Measurements from ENCODE around the gene KMT5C.

Gene KMT5C

GRCh38 chr19:55299991-55300390 is 39.7 kb upstream of the KMT5C start:
- peaks cover 11 to 51% of the 10 kb centered on the region in 2 experiments; a peak in 2 of 3 replicates for H3K36me3 ChIP-seq (ENCODE audit: control insufficient read depth in 2 of 2, insufficient read depth in 1 of 2, low read length in 2 of 2)
- no peak for TF ChIP-seq PRDM4 (tag by site-specific recombination; IDR thresholded peaks at IDR 0.05)
- peaks cover 3% of the 10 kb centered on the region; the same call in 1 of the 2 replicates for H3K4me1 ChIP-seq (ENCODE audit: control insufficient read depth, insufficient read depth, low read length)
- ChIA-PET CTCF (interaction anchor here (0.7 to 4.1 kb wide), 4 partner anchors 8 to 49 kb away, joined by 3 to 62 read pairs (median 12); partner anchors contain the start of gene KMT5C), POLR2A (interaction anchor here (1.6 kb wide), 1 partner anchor 39 kb away, joined by 9 read pairs; the partner anchor contains the start of gene KMT5C)
- H3K27ac ChIP-seq (ENCODE audit: extremely low read depth, low read depth, low read length): no peak overlapping the region
- no peak overlapping the region for H3K4me3 ChIP-seq (ENCODE audit: low read depth, low read length)
- H3K9me3 ChIP-seq (ENCODE audit: control insufficient read depth, insufficient read depth, low read depth, low read length): no peaks in the 10 kb centered on the region

GRCh38 chr19:55300886-55301458 is 38.7 kb upstream of the KMT5C start:
- ChIA-PET POLR2A (interaction anchor here (0.6 to 4.0 kb wide), 11 partner anchors 20 to 157 kb away, joined by 3 to 18 read pairs (median 4); partner anchors contain the start of genes HSPBP1, KMT5C and UBE2S), CTCF (interaction anchor here (0.5 to 4.1 kb wide), 45 partner anchors 9 to 901 kb away, joined by 3 to 62 read pairs (median 5); partner anchors contain the start of genes DNAAF3, FIZ1, KMT5C and PTPRH)
- Histone ChIP-seq H3K4me1 (ENCODE audit: control insufficient read depth, insufficient read depth, low read length) (peaks cover 3% of the 10 kb centered on the region; the same call in 1 of the 2 replicates), H3K4me3 (ENCODE audit: low read depth, low read length) (no peak overlapping the region), H3K27ac (ENCODE audit: extremely low read depth, low read depth, low read length) (no peak overlapping the region), H3K9me3 (ENCODE audit: control insufficient read depth, insufficient read depth, low read depth, low read length) (no peaks in the 10 kb centered on the region), H3K36me3 (ENCODE audit: control insufficient read depth in 2 of 2, insufficient read depth in 1 of 2, low read length in 2 of 2) (peaks cover 5 to 52% of the 10 kb centered on the region in 2 experiments; a peak in 2 of 3 replicates)
- no peak for TF ChIP-seq ZNF155 (tag by site-specific recombination; IDR thresholded peaks at IDR 0.05)
- TF ChIP-seq PRDM4 (tag by site-specific recombination; IDR thresholded peaks at IDR 0.05): 0 out of 2 replicates have a peak, but pooled peaks have one; percentile 9
- 0 out of 2 replicates have a peak, but pooled peaks have one; percentile 11 for TF ChIP-seq ZBTB17 (tag by site-specific recombination; IDR thresholded peaks at IDR 0.05)
- TF ChIP-seq ZNF341 (tag by site-specific recombination; IDR thresholded peaks at IDR 0.05; ENCODE audit: low read depth): peak; percentile 72; the same call in 1 of the 2 replicates
- TF ChIP-seq GLI4 (tag by site-specific recombination; IDR thresholded peaks at IDR 0.05): no peak
- TF ChIP-seq ZNF560 (tag by site-specific recombination; IDR thresholded peaks at IDR 0.05; ENCODE audit: borderline replicate concordance): no peak
- TF ChIP-seq ZNF707 (tag by site-specific recombination; IDR thresholded peaks at IDR 0.05): no peak
- TF ChIP-seq PRDM2 (tag by site-specific recombination; IDR thresholded peaks at IDR 0.05; ENCODE audit: borderline replicate concordance): no peak
